ENCODE results near the gene SECTM1. TPM values are rescaled to one million over a fixed set of nuclear protein-coding genes. Genes with fewer than 3 reads are reported as not detected.

Gene SECTM1
- total and polyA plus RNA-seq, 2 experiments from 2014 or later, result 0.21 to 1.3 TPM

DNA sequence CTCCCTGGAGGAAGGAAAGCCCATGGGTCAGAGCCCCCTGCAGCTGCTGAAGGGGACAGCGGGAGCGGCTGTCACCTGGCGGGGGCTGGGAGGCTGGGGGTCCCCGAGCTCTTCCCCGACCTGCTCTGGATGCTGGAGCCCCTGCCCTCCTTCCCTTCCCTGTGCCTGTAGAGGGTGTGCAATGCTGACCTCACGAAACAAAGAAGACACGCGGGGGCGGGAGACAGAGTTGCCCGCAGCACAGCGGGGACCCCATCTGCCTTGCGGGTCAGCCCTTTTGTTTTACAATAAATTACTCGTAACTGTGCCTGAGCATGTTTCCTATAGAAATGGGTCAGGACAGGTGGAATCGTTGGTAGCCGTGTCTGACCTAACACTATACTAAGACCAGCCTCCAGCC, 6.3 kb downstream of the SECTM1 start (continued):
- TF ChIP-seq, protein P1, sequence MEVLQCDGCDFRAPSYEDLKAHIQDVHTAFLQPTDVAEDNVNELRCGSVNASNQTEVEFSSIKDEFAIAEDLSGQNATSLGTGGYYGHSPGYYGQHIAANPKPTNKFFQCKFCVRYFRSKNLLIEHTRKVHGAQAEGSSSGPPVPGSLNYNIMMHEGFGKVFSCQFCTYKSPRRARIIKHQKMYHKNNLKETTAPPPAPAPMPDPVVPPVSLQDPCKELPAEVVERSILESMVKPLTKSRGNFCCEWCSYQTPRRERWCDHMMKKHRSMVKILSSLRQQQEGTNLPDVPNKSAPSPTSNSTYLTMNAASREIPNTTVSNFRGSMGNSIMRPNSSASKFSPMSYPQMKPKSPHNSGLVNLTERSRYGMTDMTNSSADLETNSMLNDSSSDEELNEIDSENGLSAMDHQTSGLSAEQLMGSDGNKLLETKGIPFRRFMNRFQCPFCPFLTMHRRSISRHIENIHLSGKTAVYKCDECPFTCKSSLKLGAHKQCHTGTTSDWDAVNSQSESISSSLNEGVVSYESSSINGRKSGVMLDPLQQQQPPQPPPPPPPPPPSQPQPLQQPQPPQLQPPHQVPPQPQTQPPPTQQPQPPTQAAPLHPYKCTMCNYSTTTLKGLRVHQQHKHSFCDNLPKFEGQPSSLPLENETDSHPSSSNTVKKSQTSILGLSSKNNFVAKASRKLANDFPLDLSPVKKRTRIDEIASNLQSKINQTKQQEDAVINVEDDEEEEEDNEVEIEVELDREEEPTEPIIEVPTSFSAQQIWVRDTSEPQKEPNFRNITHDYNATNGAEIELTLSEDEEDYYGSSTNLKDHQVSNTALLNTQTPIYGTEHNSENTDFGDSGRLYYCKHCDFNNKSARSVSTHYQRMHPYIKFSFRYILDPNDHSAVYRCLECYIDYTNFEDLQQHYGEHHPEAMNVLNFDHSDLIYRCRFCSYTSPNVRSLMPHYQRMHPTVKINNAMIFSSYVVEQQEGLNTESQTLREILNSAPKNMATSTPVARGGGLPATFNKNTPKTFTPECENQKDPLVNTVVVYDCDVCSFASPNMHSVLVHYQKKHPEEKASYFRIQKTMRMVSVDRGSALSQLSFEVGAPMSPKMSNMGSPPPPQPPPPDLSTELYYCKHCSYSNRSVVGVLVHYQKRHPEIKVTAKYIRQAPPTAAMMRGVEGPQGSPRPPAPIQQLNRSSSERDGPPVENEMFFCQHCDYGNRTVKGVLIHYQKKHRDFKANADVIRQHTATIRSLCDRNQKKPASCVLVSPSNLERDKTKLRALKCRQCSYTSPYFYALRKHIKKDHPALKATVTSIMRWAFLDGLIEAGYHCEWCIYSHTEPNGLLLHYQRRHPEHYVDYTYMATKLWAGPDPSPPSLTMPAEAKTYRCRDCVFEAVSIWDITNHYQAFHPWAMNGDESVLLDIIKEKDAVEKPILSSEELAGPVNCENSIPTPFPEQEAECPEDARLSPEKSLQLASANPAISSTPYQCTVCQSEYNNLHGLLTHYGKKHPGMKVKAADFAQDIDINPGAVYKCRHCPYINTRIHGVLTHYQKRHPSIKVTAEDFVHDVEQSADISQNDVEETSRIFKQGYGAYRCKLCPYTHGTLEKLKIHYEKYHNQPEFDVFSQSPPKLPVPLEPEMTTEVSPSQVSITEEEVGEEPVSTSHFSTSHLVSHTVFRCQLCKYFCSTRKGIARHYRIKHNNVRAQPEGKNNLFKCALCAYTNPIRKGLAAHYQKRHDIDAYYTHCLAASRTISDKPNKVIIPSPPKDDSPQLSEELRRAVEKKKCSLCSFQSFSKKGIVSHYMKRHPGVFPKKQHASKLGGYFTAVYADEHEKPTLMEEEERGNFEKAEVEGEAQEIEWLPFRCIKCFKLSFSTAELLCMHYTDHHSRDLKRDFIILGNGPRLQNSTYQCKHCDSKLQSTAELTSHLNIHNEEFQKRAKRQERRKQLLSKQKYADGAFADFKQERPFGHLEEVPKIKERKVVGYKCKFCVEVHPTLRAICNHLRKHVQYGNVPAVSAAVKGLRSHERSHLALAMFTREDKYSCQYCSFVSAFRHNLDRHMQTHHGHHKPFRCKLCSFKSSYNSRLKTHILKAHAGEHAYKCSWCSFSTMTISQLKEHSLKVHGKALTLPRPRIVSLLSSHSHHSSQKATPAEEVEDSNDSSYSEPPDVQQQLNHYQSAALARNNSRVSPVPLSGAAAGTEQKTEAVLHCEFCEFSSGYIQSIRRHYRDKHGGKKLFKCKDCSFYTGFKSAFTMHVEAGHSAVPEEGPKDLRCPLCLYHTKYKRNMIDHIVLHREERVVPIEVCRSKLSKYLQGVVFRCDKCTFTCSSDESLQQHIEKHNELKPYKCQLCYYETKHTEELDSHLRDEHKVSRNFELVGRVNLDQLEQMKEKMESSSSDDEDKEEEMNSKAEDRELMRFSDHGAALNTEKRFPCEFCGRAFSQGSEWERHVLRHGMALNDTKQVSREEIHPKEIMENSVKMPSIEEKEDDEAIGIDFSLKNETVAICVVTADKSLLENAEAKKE (CRISPR knock-in tag; IDR thresholded peaks at IDR 0.05), result no peak
- TF ChIP-seq CREB1 (CRISPR knock-in tag; IDR thresholded peaks at IDR 0.05; ENCODE audit: low read depth) (no peak), STAT1 (IDR thresholded peaks at IDR 0.05; ENCODE audit: unreplicated experiment) (no peak), JUNB (IDR thresholded peaks at IDR 0.05; ENCODE audit: unreplicated experiment) (no peak), ZNF331 (CRISPR knock-in tag; IDR thresholded peaks at IDR 0.05; ENCODE audit: low read depth) (no peak), EZH2 (IDR thresholded peaks at IDR 0.05; ENCODE audit: low read depth, unreplicated experiment) (no peak), EZH2phosphoT487 (IDR thresholded peaks at IDR 0.05; ENCODE audit: unreplicated experiment) (no peak), NANOG (IDR thresholded peaks at IDR 0.05; ENCODE audit: borderline replicate concordance) (no peak)
- TF ChIP-seq, protein P2, sequence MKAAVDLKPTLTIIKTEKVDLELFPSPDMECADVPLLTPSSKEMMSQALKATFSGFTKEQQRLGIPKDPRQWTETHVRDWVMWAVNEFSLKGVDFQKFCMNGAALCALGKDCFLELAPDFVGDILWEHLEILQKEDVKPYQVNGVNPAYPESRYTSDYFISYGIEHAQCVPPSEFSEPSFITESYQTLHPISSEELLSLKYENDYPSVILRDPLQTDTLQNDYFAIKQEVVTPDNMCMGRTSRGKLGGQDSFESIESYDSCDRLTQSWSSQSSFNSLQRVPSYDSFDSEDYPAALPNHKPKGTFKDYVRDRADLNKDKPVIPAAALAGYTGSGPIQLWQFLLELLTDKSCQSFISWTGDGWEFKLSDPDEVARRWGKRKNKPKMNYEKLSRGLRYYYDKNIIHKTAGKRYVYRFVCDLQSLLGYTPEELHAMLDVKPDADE (IDR thresholded peaks at IDR 0.05), result no peak
